NCI-H345 treated with DMSO at 0.1 percent for 48 hours (cell line): ENCODE measurements around the gene FUT6.
"Not testable (repeated sequence)": the region's sequence is repeated elsewhere in the genome, so short reads cannot be mapped to it uniquely, and the experiment has no call there.

Source experiments
- DNase-seq: peaks from one replicate; lab custom pipeline; 2025; ENCODE audit not compliant: unreplicated experiment; lab: John Stamatoyannopoulos, UW

FUT6 gene

GRCh38 chr19:5857203-5858081 is 17.9 kb upstream of the FUT6 start:
- no peak for DNase-seq

GRCh38 chr19:5855151-5855550 is 15.6 kb upstream of the FUT6 start:
- not testable (repeated sequence) for DNase-seq

- not testable (repeated sequence) for DNase-seq
Observed at GRCh38 chr19:5854121-5854520, 14.6 kb upstream of the FUT6 start.

- DNase-seq = no peak
Observed at GRCh38 chr19:5851302-5851701, 11.8 kb upstream of the FUT6 start, which contains the start of gene FUT3. Gene FUT3, minus strand, starts transcription at chr19:5851449.

- no peak for DNase-seq
Observed at GRCh38 chr19:5850743-5851293, 11.3 kb upstream of the FUT6 start.

- DNase-seq = no peak
Observed at GRCh38 chr19:5850189-5850588, 10.7 kb upstream of the FUT6 start.

GRCh38 chr19:5848621-5849020 is 9.1 kb upstream of the FUT6 start:
- DNase-seq = not testable (repeated sequence)

- not testable (repeated sequence) for DNase-seq
Observed at GRCh38 chr19:5847846-5848245, 8.3 kb upstream of the FUT6 start.

- DNase-seq = no peak
Observed at GRCh38 chr19:5844456-5845433, 5.2 kb upstream of the FUT6 start.

- DNase-seq = no peak
Observed at GRCh38 chr19:5843295-5843927, 3.9 kb upstream of the FUT6 start.

GRCh38 chr19:5841735-5842111 is 2.2 kb upstream of the FUT6 start:
- DNase-seq = not testable (repeated sequence)

- no peak for DNase-seq
Observed at GRCh38 chr19:5838353-5839064, 993 bp downstream of the FUT6 start.

GRCh38 chr19:5837761-5838352 is 1.6 kb downstream of the FUT6 start:
- no peak for DNase-seq

- no peak for DNase-seq
Observed at GRCh38 chr19:5832527-5833216, 6.8 kb downstream of the FUT6 start.

GRCh38 chr19:5832061-5832460 is 7.4 kb downstream of the FUT6 start:
- DNase-seq = no peak

- DNase-seq = no peak
Observed at GRCh38 chr19:5831159-5831558, 8.3 kb downstream of the FUT6 start.

- no peak for DNase-seq
Observed at GRCh38 chr19:5829567-5830310, 9.8 kb downstream of the FUT6 start.
